Colonic mucosa (tissue), 4 donors: Measurements from ENCODE around the gene HERC4. TPM values are rescaled to one million over a fixed set of nuclear protein-coding genes. Genes with fewer than 3 reads are reported as not detected.

ENCODE experiments used
- DNase-seq: peaks from one replicate; pipeline ENCODE4 v3.0.0-alpha.2; 2020
- H3K27ac ChIP-seq: fragments of 200-600 bp; one replicate; pipeline ENCODE4 v1.8.0; 2021
- H3K27me3 ChIP-seq: fragments of 200-600 bp; one replicate; pipeline ENCODE4 v1.8.0; 2021
- H3K36me3 ChIP-seq: fragments of 200-600 bp; one replicate; pipeline ENCODE4 v1.8.0; 2021
- H3K4me1 ChIP-seq: fragments of 200-600 bp; one replicate; pipeline ENCODE4 v1.8.0; 2021; ENCODE audit warnings: mild to moderate bottlenecking
- H3K4me3 ChIP-seq: fragments of 200-600 bp; one replicate; pipeline ENCODE4 v1.8.0; 2021
- H3K9ac ChIP-seq, 2 donors: one replicate each; pipeline ENCODE4 v1.7.0; 2013; ENCODE audit warnings: control low read depth in 2 of 2, low read depth in 2 of 2, low read length in 2 of 2
- H3K9me3 ChIP-seq: fragments of 200-600 bp; one replicate; pipeline ENCODE4 v1.8.0; 2021
- CTCF ChIP-seq: fragments of 200-600 bp; IDR thresholded peaks from one replicate; pipeline ENCODE4 v1.8.0; 2022; ENCODE audit warnings: antibody characterized with exemption, mild to moderate bottlenecking
- intact Hi-C: fragments of 100-400 bp; cut with DNase I; formaldehyde crosslinking; loops from one replicate; pipeline ENCODE4 v1.14.1; 2022
- total RNA-seq, 2 donors: library from RNA; stranded (reverse); fragmentation: NEBNext Ultra II Directional in 1 of 2; extraction: Animal tissue kit (Norgen Biotek cat#: 25700) in 1 of 2; gene quantifications; one replicate each; pipeline ENCODE4 v1.2.1, GENCODE V29; 2021
- donor health status: healthy.
- donor health status: DM: no; HTN: no; CAD: no.
- donor health status: DM: no; HTN: no; CAD: no.

The HERC4 gene
- total RNA-seq, 2 donors from 2014 or later = 35.3 to 51.5 TPM

- Histone ChIP-seq H3K4me3 (no peak overlapping the region), H3K9me3 (no peaks in the 10 kb centered on the region), H3K36me3 (no peaks in the 10 kb centered on the region), H3K27me3 (no peaks in the 10 kb centered on the region), H3K9ac (no peak overlapping the region), H3K27ac (no peak overlapping the region), H3K4me1 (no peaks in the 10 kb centered on the region)
- intact Hi-C loops = no loop called here
- DNase-seq = no peak
- no peak for TF ChIP-seq CTCF
Measured at GRCh38 chr10:67936416-67936815, 138.7 kb downstream of the HERC4 start.

GRCh38 chr10:67935223-67935622, 139.9 kb downstream of the HERC4 start:
- Histone ChIP-seq H3K4me3 (no peak overlapping the region), H3K4me1 (no peaks in the 10 kb centered on the region), H3K36me3 (no peaks in the 10 kb centered on the region), H3K9me3 (no peaks in the 10 kb centered on the region), H3K27me3 (no peaks in the 10 kb centered on the region), H3K27ac (no peak overlapping the region), H3K9ac (no peak overlapping the region)
- no peak for DNase-seq
- no peak for TF ChIP-seq CTCF
- intact Hi-C loops = no loop called here

GRCh38 chr10:67934336-67934735, 140.7 kb downstream of the HERC4 start:
- TF ChIP-seq CTCF = no peak
- Histone ChIP-seq H3K27ac (no peak overlapping the region), H3K9ac (no peak overlapping the region), H3K4me3 (no peak overlapping the region), H3K27me3 (no peaks in the 10 kb centered on the region), H3K36me3 (no peaks in the 10 kb centered on the region), H3K9me3 (no peaks in the 10 kb centered on the region), H3K4me1 (no peaks in the 10 kb centered on the region)
- no peak for DNase-seq
- intact Hi-C loops = no loop called here

GRCh38 chr10:67933199-67933598, 141.9 kb downstream of the HERC4 start:
- TF ChIP-seq CTCF = no peak
- no peak overlapping the region for H3K4me3 ChIP-seq
- no peak overlapping the region for H3K9ac ChIP-seq
- DNase-seq = no peak
- intact Hi-C loops = no loop called here
- no peaks in the 10 kb centered on the region for H3K4me1 ChIP-seq
- H3K9me3 ChIP-seq = no peaks in the 10 kb centered on the region
- H3K36me3 ChIP-seq = no peaks in the 10 kb centered on the region
- no peak overlapping the region for H3K27ac ChIP-seq
- no peaks in the 10 kb centered on the region for H3K27me3 ChIP-seq

GRCh38 chr10:67926951-67927350, 148.1 kb downstream of the HERC4 start:
- Histone ChIP-seq H3K36me3 (no peaks in the 10 kb centered on the region), H3K4me1 (no peaks in the 10 kb centered on the region), H3K27ac (no peak overlapping the region), H3K9me3 (no peaks in the 10 kb centered on the region), H3K4me3 (no peak overlapping the region), H3K27me3 (no peaks in the 10 kb centered on the region), H3K9ac (no peak overlapping the region)
- no peak for TF ChIP-seq CTCF
- intact Hi-C loops = no loop called here
- DNase-seq = no peak
